Measurements from ENCODE around the gene ZNF609. TPM values are rescaled to one million over a fixed set of nuclear protein-coding genes. Genes with fewer than 3 reads are reported as not detected.

The ZNF609 gene
- total RNA-seq, 1 experiment from 2014 or later, result 31.0 TPM

DNA sequence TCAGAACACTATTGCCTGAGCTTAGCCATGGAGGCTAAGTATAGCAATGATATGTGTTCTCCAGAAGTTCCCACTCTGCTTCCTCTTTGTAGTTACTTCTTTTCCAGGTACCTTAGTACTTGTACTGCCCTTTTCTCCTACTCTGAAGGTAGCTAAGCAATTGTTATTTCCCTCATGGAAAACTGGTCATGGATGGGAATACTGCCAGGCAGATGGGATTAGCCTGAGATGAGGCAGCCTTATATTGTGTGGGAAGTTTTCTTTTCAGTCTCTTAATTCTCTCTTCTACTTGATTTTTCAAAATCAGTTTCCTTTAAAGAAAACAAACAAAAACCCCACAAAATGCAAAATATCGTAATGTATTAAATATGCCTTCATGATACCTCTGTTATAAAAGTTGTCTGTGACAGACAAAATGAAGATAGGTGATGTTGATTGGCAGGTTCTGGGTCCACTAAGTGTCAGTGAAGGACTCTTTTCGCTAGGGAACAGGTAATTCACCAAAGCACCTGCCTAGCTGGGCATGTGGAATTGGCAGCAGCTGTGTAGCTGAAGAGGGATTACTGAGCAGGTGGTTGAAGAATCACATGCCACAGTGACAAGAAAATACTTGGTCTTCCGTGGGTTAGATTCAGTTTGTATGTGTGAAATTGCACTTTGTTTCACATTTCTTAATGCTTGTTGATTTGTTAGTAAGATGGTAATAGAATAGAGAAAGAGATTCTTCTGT lies 4.1 kb downstream of the ZNF609 start:
- Histone ChIP-seq H2AFZ (ENCODE audit: low read depth, low read length, poor library complexity, severe bottlenecking) (no peak overlapping the region), H3K4me3 (replicated peaks in 1 of 2; ENCODE audit: low read depth in 1 of 2, low read length in 2 of 2) (no peak overlapping the region), H3K27ac (ENCODE audit: low read depth, low read length) (no peak overlapping the region), H3K9me2 (ENCODE audit: insufficient read depth) (0 out of 2 replicates have a peak, but pooled peaks cover 3% of the 10 kb centered on the region), H3K4me2 (ENCODE audit: low read length) (no peak overlapping the region), H3K79me2 (ENCODE audit: insufficient read depth, low read length) (peaks cover 82% of the 10 kb centered on the region), H3K36me3 (ENCODE audit: control insufficient read depth in 1 of 2, insufficient read depth in 2 of 2, low read length in 2 of 2) (0 out of 4 replicates have a peak, but pooled peaks cover 0 to 5% of the 10 kb centered on the region in 2 experiments), H4K20me1 (ENCODE audit: insufficient read depth) (no peaks in the 10 kb centered on the region; the same call in 1 of the 2 replicates), H3K9ac (ENCODE audit: low read length) (no peak overlapping the region), H3K4me1 (ENCODE audit: control insufficient read depth in 1 of 2, insufficient read depth in 2 of 2, low read length in 2 of 2) (peaks cover 12 to 17% of the 10 kb centered on the region in 2 experiments), H3K27me3 (ENCODE audit: insufficient read depth, low read length) (no peaks in the 10 kb centered on the region), H3K9me3 (ENCODE audit: control insufficient read depth in 1 of 2, insufficient read depth in 1 of 2, low read depth in 1 of 2, low read length in 2 of 2) (no peaks in the 10 kb centered on the region)
- DNase-seq (ENCODE audit: low read depth, low spot score), result no peak
- ChIA-PET POLR2A (interaction anchor here (0.6 kb wide), 1 partner anchor 20 kb away, joined by 4 read pairs; no protein-coding TSS in a partner anchor), RAD21 (ENCODE audit: low non-redundant PET in 1 of 2, low total read pairs in 2 of 2, uncharacterized antibody in 2 of 2, unreplicated experiment in 2 of 2) (no interaction called here), CTCF (no interaction called here)
- BruUV-seq (replicated peaks), result no TSS peak
- no peak for ATAC-seq
- TF ChIP-seq POLR2A (IDR thresholded peaks at IDR 0.05; ENCODE audit: borderline replicate concordance, extremely low read depth, insufficient read depth, insufficient read length) (no peak), CBX3 (IDR thresholded peaks at IDR 0.05; ENCODE audit: low read depth) (no peak), EZH2 (IDR thresholded peaks at IDR 0.05) (no peak), ATF3 (IDR thresholded peaks at IDR 0.05) (no peak), SRF (IDR thresholded peaks at IDR 0.05; ENCODE audit: low read depth) (no peak)
- TF ChIP-seq, protein P1, sequence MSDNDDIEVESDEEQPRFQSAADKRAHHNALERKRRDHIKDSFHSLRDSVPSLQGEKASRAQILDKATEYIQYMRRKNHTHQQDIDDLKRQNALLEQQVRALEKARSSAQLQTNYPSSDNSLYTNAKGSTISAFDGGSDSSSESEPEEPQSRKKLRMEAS (IDR thresholded peaks at IDR 0.05), result no peak
- intact Hi-C loops (cut with micrococcal nuclease), result loop anchor here (5.0 kb wide), 2 partner anchors 77 to 962 kb away; partner anchors contain the start of genes TRIP4 and USP3

GRCh38 chr15:64466408-64467141 lies 6.2 kb downstream of the ZNF609 start:
- Histone ChIP-seq H2AFZ (ENCODE audit: low read depth, low read length, poor library complexity, severe bottlenecking) (no peak overlapping the region), H3K27me3 (ENCODE audit: insufficient read depth, low read length) (no peaks in the 10 kb centered on the region), H3K9me3 (ENCODE audit: control insufficient read depth in 1 of 2, insufficient read depth in 1 of 2, low read depth in 1 of 2, low read length in 2 of 2) (no peaks in the 10 kb centered on the region), H3K27ac (ENCODE audit: low read depth, low read length) (no peak overlapping the region), H3K36me3 (ENCODE audit: control insufficient read depth in 1 of 2, insufficient read depth in 2 of 2, low read length in 2 of 2) (peaks cover 0 to 7% of the 10 kb centered on the region in 2 experiments; a peak in 1 of 4 replicates), H3K4me1 (ENCODE audit: control insufficient read depth in 1 of 2, insufficient read depth in 2 of 2, low read length in 2 of 2) (peaks cover 6% of the 10 kb centered on the region in 2 experiments), H3K9me2 (ENCODE audit: insufficient read depth) (no peaks in the 10 kb centered on the region), H3K79me2 (ENCODE audit: insufficient read depth, low read length) (peaks cover 94% of the 10 kb centered on the region), H3K9ac (ENCODE audit: low read length) (no peak overlapping the region), H4K20me1 (ENCODE audit: insufficient read depth) (no peaks in the 10 kb centered on the region; the same call in none of the 2 replicates), H3K4me3 (replicated peaks in 1 of 2; ENCODE audit: low read depth in 1 of 2, low read length in 2 of 2) (no peak overlapping the region), H3K4me2 (ENCODE audit: low read length) (no peak overlapping the region)
- no TSS peak for BruUV-seq (replicated peaks)
- CTCF ChIA-PET, result no interaction called here
- POLR2A ChIA-PET, result no interaction called here
- no peak for ATAC-seq
- intact Hi-C loops (cut with micrococcal nuclease), result no loop called here
- TF ChIP-seq ZBTB33 (IDR thresholded peaks at IDR 0.05; ENCODE audit: extremely low read depth, insufficient replicate concordance, low read length), result no peak
- TF ChIP-seq SIN3A (IDR thresholded peaks at IDR 0.05; ENCODE audit: low read depth), result no peak
- no peak for TF ChIP-seq ZFX (IDR thresholded peaks at IDR 0.05)
- no peak for TF ChIP-seq EZH2phosphoT487 (IDR thresholded peaks at IDR 0.05; ENCODE audit: borderline replicate concordance)
- TF ChIP-seq, protein P2, sequence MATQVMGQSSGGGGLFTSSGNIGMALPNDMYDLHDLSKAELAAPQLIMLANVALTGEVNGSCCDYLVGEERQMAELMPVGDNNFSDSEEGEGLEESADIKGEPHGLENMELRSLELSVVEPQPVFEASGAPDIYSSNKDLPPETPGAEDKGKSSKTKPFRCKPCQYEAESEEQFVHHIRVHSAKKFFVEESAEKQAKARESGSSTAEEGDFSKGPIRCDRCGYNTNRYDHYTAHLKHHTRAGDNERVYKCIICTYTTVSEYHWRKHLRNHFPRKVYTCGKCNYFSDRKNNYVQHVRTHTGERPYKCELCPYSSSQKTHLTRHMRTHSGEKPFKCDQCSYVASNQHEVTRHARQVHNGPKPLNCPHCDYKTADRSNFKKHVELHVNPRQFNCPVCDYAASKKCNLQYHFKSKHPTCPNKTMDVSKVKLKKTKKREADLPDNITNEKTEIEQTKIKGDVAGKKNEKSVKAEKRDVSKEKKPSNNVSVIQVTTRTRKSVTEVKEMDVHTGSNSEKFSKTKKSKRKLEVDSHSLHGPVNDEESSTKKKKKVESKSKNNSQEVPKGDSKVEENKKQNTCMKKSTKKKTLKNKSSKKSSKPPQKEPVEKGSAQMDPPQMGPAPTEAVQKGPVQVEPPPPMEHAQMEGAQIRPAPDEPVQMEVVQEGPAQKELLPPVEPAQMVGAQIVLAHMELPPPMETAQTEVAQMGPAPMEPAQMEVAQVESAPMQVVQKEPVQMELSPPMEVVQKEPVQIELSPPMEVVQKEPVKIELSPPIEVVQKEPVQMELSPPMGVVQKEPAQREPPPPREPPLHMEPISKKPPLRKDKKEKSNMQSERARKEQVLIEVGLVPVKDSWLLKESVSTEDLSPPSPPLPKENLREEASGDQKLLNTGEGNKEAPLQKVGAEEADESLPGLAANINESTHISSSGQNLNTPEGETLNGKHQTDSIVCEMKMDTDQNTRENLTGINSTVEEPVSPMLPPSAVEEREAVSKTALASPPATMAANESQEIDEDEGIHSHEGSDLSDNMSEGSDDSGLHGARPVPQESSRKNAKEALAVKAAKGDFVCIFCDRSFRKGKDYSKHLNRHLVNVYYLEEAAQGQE (IDR thresholded peaks at IDR 0.05; ENCODE audit: low read depth), result no peak
- DNase-seq (ENCODE audit: low read depth, low spot score), result no peak
- RAD21 ChIA-PET (ENCODE audit: low non-redundant PET in 1 of 2, low total read pairs in 2 of 2, uncharacterized antibody in 2 of 2, unreplicated experiment in 2 of 2), result interaction anchor here in 1 of 2 experiments (0.7 kb wide), 1 partner anchor 124 kb away, joined by 3 read pairs; no protein-coding TSS in a partner anchor
